ENCODE measurements around the gene PPP1R14B. TPM values are rescaled to one million over a fixed set of nuclear protein-coding genes. Genes with fewer than 3 reads are reported as not detected.

Gene PPP1R14B
- total RNA-seq, 4 donors from 2014 or later = 144 to 444 (median 237) TPM

DNA sequence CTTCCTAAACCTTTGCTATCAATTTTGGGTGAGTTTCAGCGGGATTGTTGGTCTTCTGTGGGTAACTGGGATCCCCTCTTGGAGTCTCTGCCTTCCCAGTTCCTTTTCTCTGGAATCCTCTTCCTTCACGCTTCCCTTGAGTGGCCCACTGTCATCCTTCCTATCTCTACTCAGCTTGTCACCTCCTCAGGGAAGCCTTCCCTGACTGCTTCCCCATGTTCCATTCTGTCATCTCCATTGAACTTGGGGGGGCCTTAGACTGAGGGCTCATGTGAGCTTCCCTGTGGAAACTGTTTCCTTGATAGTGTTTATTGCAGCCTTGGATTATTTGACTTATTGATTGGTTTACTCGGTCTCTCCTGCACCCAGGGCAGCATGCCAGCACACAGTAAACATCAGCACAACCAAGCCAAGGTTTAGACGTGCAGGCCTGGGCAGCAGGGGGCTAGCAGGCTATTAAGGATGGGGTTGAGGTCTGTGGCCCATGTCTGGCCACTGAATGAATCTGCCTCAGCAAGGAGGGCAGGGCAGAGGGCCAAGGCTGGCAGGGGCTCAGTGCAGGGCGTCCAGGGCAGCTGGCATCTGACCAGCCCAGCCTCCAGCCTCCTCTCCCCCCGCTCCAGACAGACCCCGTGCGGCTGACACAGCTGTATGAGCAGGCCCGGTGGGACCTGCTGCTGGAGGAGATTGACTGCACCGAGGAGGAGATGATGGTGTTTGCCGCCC, 28.0 kb downstream of the PPP1R14B start:
- Histone ChIP-seq H3K27me3 (no peaks in the 10 kb centered on the region), H3K9me3 (no peaks in the 10 kb centered on the region), H3K4me3 (no peak overlapping the region), H3K36me3 (peaks cover 0 to 7% of the 10 kb centered on the region in 2 donors), H3K27ac (no peak overlapping the region), H3K4me1 (peaks cover 4 to 20% of the 10 kb centered on the region in 2 donors)
- DNase-seq = no peak
- TF ChIP-seq POLR2A (IDR thresholded peaks at IDR 0.05) = no peak
- no peak for TF ChIP-seq CTCF (IDR thresholded peaks at IDR 0.05 in 4 of 5, conservative IDR thresholded peaks at IDR 0.05 in 1 of 5)
- in situ Hi-C loops (cut with MboI; ENCODE audit: low sequenced_read_pairs in 4 of 4) (no loop called here), intact Hi-C loops (cut with DNase I; ENCODE audit: low total_unique reads) (no loop called here)
- ATAC-seq = no peak

GRCh38 chr11:64216879-64217278, 29.9 kb downstream of the PPP1R14B start:
- in situ Hi-C loops (cut with MboI; ENCODE audit: low sequenced_read_pairs in 4 of 4) = no loop called here
- no peak for ATAC-seq
- Histone ChIP-seq H3K4me3 (no peak overlapping the region), H3K9me3 (no peaks in the 10 kb centered on the region), H3K27ac (no peak overlapping the region), H3K27me3 (no peaks in the 10 kb centered on the region), H3K4me1 (peaks cover 0 to 6% of the 10 kb centered on the region in 2 donors), H3K36me3 (peaks cover 0 to 12% of the 10 kb centered on the region in 2 donors)
- TF ChIP-seq CTCF (IDR thresholded peaks at IDR 0.05 in 4 of 5, conservative IDR thresholded peaks at IDR 0.05 in 1 of 5) (no peak), POLR2A (IDR thresholded peaks at IDR 0.05) (no peak)
- intact Hi-C loops (cut with DNase I; ENCODE audit: low total_unique reads) = no loop called here
- DNase-seq = no peak

DNA sequence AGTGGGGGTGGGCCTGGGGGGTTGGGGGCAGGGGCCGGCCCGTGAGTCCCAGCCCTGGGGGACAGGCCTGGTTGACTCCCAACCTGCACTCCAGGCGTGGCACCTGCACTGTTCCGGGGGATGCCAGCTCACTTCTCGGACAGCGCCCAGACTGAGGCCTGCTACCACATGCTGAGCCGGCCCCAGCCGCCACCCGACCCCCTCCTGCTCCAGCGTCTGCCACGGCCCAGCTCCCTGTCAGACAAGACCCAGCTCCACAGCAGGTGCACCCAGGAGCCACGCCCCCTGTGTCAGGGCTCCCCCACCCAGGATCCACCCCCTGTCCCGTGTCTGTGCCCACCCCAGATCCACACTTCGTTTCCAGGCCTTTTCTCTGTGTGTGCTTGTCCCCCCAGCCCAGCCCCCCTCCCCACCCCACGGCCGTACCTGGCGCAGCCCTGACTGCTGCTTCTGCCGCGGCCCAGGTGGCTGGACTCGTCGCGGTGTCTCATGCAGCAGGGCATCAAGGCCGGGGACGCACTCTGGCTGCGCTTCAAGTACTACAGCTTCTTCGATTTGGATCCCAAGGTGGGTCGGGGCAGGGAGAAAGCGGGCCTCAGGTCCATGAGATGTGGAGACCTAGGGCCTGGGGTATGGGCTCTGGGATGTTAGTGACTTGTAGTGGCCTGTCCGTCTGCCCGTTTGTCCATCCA, 35.4 kb downstream of the PPP1R14B start:
- DNase-seq = no peak
- Histone ChIP-seq H3K27me3 (no peaks in the 10 kb centered on the region), H3K36me3 (peaks cover 0 to 15% of the 10 kb centered on the region in 2 donors), H3K4me3 (no peak overlapping the region), H3K9me3 (no peaks in the 10 kb centered on the region), H3K27ac (no peak overlapping the region), H3K4me1 (peaks cover 2 to 7% of the 10 kb centered on the region in 2 donors)
- intact Hi-C loops (cut with DNase I; ENCODE audit: low total_unique reads) = no loop called here
- no peak for ATAC-seq
- in situ Hi-C loops (cut with MboI; ENCODE audit: low sequenced_read_pairs in 4 of 4) = no loop called here
- TF ChIP-seq POLR2A (IDR thresholded peaks at IDR 0.05) (no peak), CTCF (IDR thresholded peaks at IDR 0.05 in 4 of 5, conservative IDR thresholded peaks at IDR 0.05 in 1 of 5) (no peak)

DNA sequence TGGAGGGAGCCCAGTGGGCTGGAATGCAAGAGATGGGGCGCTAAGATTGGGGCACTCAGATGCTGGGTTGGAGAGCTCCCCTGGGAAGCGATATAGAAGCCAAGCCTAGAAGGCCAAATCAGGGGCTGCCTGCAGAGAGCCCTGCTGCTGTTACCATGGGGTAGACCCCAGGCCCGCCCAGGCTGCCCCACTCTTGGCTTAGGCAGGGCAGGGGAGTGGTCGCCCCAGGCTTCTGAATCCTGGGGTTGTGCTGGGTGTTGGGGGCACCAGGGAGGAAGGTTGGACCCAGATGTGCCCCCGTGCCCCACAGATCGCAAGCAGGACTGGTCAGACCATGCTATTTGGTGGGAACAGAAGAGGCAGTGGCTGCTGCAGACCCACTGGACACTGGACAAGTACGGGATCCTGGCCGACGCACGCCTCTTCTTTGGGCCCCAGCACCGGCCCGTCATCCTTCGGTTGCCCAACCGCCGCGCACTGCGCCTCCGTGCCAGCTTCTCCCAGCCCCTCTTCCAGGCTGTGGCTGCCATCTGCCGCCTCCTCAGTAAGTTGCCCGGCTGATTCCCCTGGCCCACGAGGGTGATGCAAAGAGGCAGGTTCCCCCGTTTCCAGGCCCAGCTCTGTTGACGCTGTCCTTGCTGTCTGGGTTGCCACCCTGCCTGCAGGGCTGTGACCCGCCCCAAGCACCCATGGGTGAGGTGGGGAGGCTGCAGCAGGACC, 36.3 kb downstream of the PPP1R14B start:
- Histone ChIP-seq H3K27ac (no peak overlapping the region), H3K27me3 (no peaks in the 10 kb centered on the region), H3K36me3 (peaks cover 0 to 24% of the 10 kb centered on the region in 2 donors), H3K4me3 (no peak overlapping the region), H3K9me3 (no peaks in the 10 kb centered on the region), H3K4me1 (peaks cover 3 to 7% of the 10 kb centered on the region in 2 donors)
- intact Hi-C loops (cut with DNase I; ENCODE audit: low total_unique reads) = no loop called here
- TF ChIP-seq POLR2A (IDR thresholded peaks at IDR 0.05) (no peak), CTCF (IDR thresholded peaks at IDR 0.05 in 4 of 5, conservative IDR thresholded peaks at IDR 0.05 in 1 of 5) (no peak)
- DNase-seq (no peak), ATAC-seq (no peak)
- in situ Hi-C loops (cut with MboI; ENCODE audit: low sequenced_read_pairs in 4 of 4) = no loop called here

All from gastrocnemius medialis (tissue), 4 donors.